ENCODE data around the gene ZNF593OS.

Gene ZNF593OS

GRCh38 chr1:26171084-26172072 is at the start of gene ZNF593OS:
Gene ZNF593OS (minus strand): TSS chr1:26171832. CDS start chr1:26171661, 171 bp downstream.
- DNase-seq = no peak

- DNase-seq = no peak
These were observed 49.5 kb upstream of the ZNF593OS start for GRCh38 chr1:26221094-26221493.

GRCh38 chr1:26220199-26220912 is 48.7 kb upstream of the ZNF593OS start:
- no peak for DNase-seq

- DNase-seq = no peak
These were observed 47.4 kb upstream of the ZNF593OS start for GRCh38 chr1:26218906-26219494.

GRCh38 chr1:26215246-26215645 is 43.6 kb upstream of the ZNF593OS start:
- no peak for DNase-seq

GRCh38 chr1:26213335-26213905 is 41.8 kb upstream of the ZNF593OS start:
- no peak for DNase-seq

GRCh38 chr1:26212726-26213125 is 41.1 kb upstream of the ZNF593OS start:
- DNase-seq = no peak

GRCh38 chr1:26210147-26210870 is 38.7 kb upstream of the ZNF593OS start:
- DNase-seq = no peak

GRCh38 chr1:26203642-26204318 is 32.1 kb upstream of the ZNF593OS start:
- no peak for DNase-seq

- DNase-seq = no peak
These were observed 28.8 kb upstream of the ZNF593OS start for GRCh38 chr1:26200413-26200812.

- no peak for DNase-seq
These were observed 26.2 kb upstream of the ZNF593OS start for GRCh38 chr1:26197813-26198212.

GRCh38 chr1:26197301-26197700 is 25.7 kb upstream of the ZNF593OS start:
- no peak for DNase-seq

GRCh38 chr1:26195805-26196204 is 24.2 kb upstream of the ZNF593OS start:
- DNase-seq = no peak

- DNase-seq = no peak
These were observed 20.1 kb upstream of the ZNF593OS start for GRCh38 chr1:26191739-26192138.

GRCh38 chr1:26190373-26190987 is 18.8 kb upstream of the ZNF593OS start, which contains the start of gene CATSPER4:
Gene CATSPER4 (plus strand): TSS chr1:26190602. CDS start chr1:26190628, 26 bp downstream.
- peak in 2 of 56 donors; percentile 2 to 12 for DNase-seq

- no peak for DNase-seq
These were observed 18.2 kb upstream of the ZNF593OS start for GRCh38 chr1:26189751-26190275.

GRCh38 chr1:26189331-26189730 is 17.7 kb upstream of the ZNF593OS start:
- DNase-seq = no peak

- peak in 1 of 56 donors; percentile 17 for DNase-seq
These were observed 16.8 kb upstream of the ZNF593OS start for GRCh38 chr1:26188477-26188876.

GRCh38 chr1:26187882-26188281 is 16.2 kb upstream of the ZNF593OS start:
- no peak for DNase-seq

Measured in nucleus accumbens (tissue), 56 donors.